Fibroblast of lung (primary cell): ENCODE results near the gene HTT. TPM values are rescaled to one million over a fixed set of nuclear protein-coding genes. Genes with fewer than 3 reads are reported as not detected.

Experiments used
- DNase-seq, 2 donors: peaks; one replicate each; pipeline versions ENCODE4 v3.0.0 to v3.0.0-alpha.2; 2010; ENCODE audit warnings: low read depth in 2 of 2
- H2AFZ ChIP-seq: 2 replicates; pipeline ENCODE4 v1.5.1; 2012; ENCODE audit warnings: low read length, control low read depth, inconsistent platforms
- H3K27ac ChIP-seq: 2 replicates; pipeline ENCODE4 v1.5.1; 2011; ENCODE audit warnings: low read length, control low read depth; ENCODE audit not compliant: insufficient read depth
- H3K27me3 ChIP-seq: 2 replicates; pipeline ENCODE4 v1.5.1; 2011; ENCODE audit warnings: mild to moderate bottlenecking, low read length; ENCODE audit not compliant: control insufficient read depth, insufficient read depth
- H3K36me3 ChIP-seq: 2 replicates; pipeline ENCODE4 v1.5.1; 2011; ENCODE audit warnings: low read length; ENCODE audit not compliant: control insufficient read depth, insufficient read depth
- H3K4me1 ChIP-seq: 2 replicates; pipeline ENCODE4 v1.5.1; 2011; ENCODE audit warnings: low read length; ENCODE audit not compliant: control insufficient read depth, insufficient read depth; ENCODE audit errors: extremely low read depth
- H3K4me2 ChIP-seq: 2 replicates; pipeline ENCODE4 v1.5.1; 2011; ENCODE audit warnings: low read length, control low read depth; ENCODE audit not compliant: insufficient read depth; ENCODE audit errors: extremely low read depth
- H3K4me3 ChIP-seq, 4 experiments: fragments of 200-600 bp in 1 of 4; sonication (generic) in 1 of 4; replicated peaks in 1 of 4; 2 replicates each; pipeline ENCODE4 v1.5.1; 2011 to 2016; ENCODE audit warnings: low read length in 4 of 4, low read depth in 3 of 4, mild to moderate bottlenecking in 3 of 4, control low read depth in 2 of 4, inconsistent platforms in 1 of 4, mixed read lengths in 1 of 4; ENCODE audit not compliant: insufficient read depth in 1 of 4; ENCODE audit errors: control extremely low read depth in 1 of 4
- H3K79me2 ChIP-seq: 2 replicates; pipeline ENCODE4 v1.5.1; 2012; ENCODE audit warnings: mild to moderate bottlenecking, low read length, inconsistent platforms; ENCODE audit not compliant: control insufficient read depth, insufficient read depth
- H3K9ac ChIP-seq: 2 replicates; pipeline ENCODE4 v1.5.1; 2011; ENCODE audit warnings: mild to moderate bottlenecking, low read length, control low read depth; ENCODE audit not compliant: insufficient read depth
- H3K9me3 ChIP-seq: 2 replicates; pipeline ENCODE4 v1.5.1; 2012; ENCODE audit warnings: low read depth, low read length; ENCODE audit not compliant: control insufficient read depth, insufficient read depth
- H4K20me1 ChIP-seq: 2 replicates; pipeline ENCODE4 v1.5.1; 2011; ENCODE audit warnings: low read length; ENCODE audit not compliant: control insufficient read depth, insufficient read depth; ENCODE audit errors: extremely low read depth
- EZH2 ChIP-seq: IDR thresholded peaks from 2 replicates; pipeline ENCODE4 v1.5.1; 2012; ENCODE audit warnings: low read length, control low read depth, mild to moderate bottlenecking; ENCODE audit errors: missing control alignments
- polyA plus RNA-seq, 2 donors: library from polyadenylated mRNA; depleted of rRNA in 1 of 2; stranded (reverse) in 1 of 2; unstranded in 1 of 2; fragments of >200 nt; gene quantifications; 2 replicates each; pipeline ENCODE4 v1.2.1, GENCODE V29; 2011 to 2012; ENCODE audit warnings: missing spikeins in 1 of 2
- total RNA-seq: library from RNA; depleted of rRNA; stranded (reverse); fragments of >200 nt; gene quantifications from 2 replicates; pipeline ENCODE4 v1.2.1, GENCODE V29; 2014
- TF ChIP-seq, protein P1 (sequence below), 2 donors: IDR thresholded peaks in 1 of 2; conservative IDR thresholded peaks in 1 of 2; 1 replicate in 1 of 2; 2 replicates in 1 of 2; pipeline ENCODE4 v1.5.1; 2011 to 2012; ENCODE audit warnings: low read length in 2 of 2, control low read depth in 1 of 2, inconsistent platforms in 1 of 2, low read depth in 1 of 2, mild to moderate bottlenecking in 1 of 2

Gene HTT
- total and polyA plus RNA-seq, 2 donors (not counting 1 experiment from before 2014, with no cell fraction given) = 13.2 to 41.8 TPM

- Histone ChIP-seq H3K36me3 (no peaks in the 10 kb centered on the region), H3K4me2 (peak overlapping the region; percentile 94), H2AFZ (peak overlapping the region; percentile 57), H3K27ac (peak overlapping the region; percentile 91), H3K79me2 (peaks cover 39% of the 10 kb centered on the region), H3K27me3 (no peaks in the 10 kb centered on the region), H3K9ac (peak overlapping the region; percentile 90), H3K9me3 (no peaks in the 10 kb centered on the region), H4K20me1 (no peaks in the 10 kb centered on the region), H3K4me1 (peaks cover 13% of the 10 kb centered on the region), H3K4me3 (peak overlapping the region; percentile 88 to 96 (median 92))
- peak; percentile 45 to 74 for DNase-seq
- TF ChIP-seq, protein P1, sequence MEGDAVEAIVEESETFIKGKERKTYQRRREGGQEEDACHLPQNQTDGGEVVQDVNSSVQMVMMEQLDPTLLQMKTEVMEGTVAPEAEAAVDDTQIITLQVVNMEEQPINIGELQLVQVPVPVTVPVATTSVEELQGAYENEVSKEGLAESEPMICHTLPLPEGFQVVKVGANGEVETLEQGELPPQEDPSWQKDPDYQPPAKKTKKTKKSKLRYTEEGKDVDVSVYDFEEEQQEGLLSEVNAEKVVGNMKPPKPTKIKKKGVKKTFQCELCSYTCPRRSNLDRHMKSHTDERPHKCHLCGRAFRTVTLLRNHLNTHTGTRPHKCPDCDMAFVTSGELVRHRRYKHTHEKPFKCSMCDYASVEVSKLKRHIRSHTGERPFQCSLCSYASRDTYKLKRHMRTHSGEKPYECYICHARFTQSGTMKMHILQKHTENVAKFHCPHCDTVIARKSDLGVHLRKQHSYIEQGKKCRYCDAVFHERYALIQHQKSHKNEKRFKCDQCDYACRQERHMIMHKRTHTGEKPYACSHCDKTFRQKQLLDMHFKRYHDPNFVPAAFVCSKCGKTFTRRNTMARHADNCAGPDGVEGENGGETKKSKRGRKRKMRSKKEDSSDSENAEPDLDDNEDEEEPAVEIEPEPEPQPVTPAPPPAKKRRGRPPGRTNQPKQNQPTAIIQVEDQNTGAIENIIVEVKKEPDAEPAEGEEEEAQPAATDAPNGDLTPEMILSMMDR (conservative IDR thresholded peaks at IDR 0.05 in 1 of 2, IDR thresholded peaks at IDR 0.05 in 1 of 2; ENCODE audit: low read depth in 1 of 2, low read length in 2 of 2) = no peak
- TF ChIP-seq EZH2 = no peak
These were observed 568 bp downstream of the HTT start for GRCh38 chr4:3074846-3075651.

DNA sequence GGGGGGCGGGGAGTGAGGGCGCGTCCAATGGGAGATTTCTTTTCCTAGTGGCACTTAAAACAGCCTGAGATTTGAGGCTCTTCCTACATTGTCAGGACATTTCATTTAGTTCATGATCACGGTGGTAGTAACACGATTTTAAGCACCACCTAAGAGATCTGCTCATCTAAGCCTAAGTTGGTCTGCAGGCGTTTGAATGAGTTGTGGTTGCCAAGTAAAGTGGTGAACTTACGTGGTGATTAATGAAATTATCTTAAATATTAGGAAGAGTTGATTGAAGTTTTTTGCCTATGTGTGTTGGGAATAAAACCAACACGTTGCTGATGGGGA, 1.1 kb downstream of the HTT start:
- Histone ChIP-seq H3K79me2 (peaks cover 41% of the 10 kb centered on the region), H2AFZ (peak overlapping the region; percentile 50), H3K4me1 (peaks cover 13% of the 10 kb centered on the region), H3K36me3 (no peaks in the 10 kb centered on the region), H4K20me1 (no peaks in the 10 kb centered on the region), H3K4me3 (peak overlapping the region; percentile 88 to 96 (median 92)), H3K4me2 (peak overlapping the region; percentile 94), H3K27ac (peak overlapping the region; percentile 91), H3K9ac (peak overlapping the region; percentile 57), H3K27me3 (no peaks in the 10 kb centered on the region), H3K9me3 (no peaks in the 10 kb centered on the region)
- no peak for DNase-seq
- TF ChIP-seq EZH2 = no peak
- TF ChIP-seq, protein P1 (conservative IDR thresholded peaks at IDR 0.05 in 1 of 2, IDR thresholded peaks at IDR 0.05 in 1 of 2; ENCODE audit: low read depth in 1 of 2, low read length in 2 of 2) = no peak

DNA sequence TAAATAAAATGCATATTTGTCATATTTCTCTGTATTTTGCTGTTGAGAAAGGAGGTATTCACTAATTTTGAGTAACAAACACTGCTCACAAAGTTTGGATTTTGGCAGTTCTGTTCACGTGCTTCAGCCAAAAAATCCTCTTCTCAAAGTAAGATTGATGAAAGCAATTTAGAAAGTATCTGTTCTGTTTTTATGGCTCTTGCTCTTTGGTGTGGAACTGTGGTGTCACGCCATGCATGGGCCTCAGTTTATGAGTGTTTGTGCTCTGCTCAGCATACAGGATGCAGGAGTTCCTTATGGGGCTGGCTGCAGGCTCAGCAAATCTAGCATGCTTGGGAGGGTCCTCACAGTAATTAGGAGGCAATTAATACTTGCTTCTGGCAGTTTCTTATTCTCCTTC, 3.3 kb downstream of the HTT start:
- no peak overlapping the region for H3K4me2 ChIP-seq
- H2AFZ ChIP-seq = no peak overlapping the region
- H3K79me2 ChIP-seq = peaks cover 50% of the 10 kb centered on the region
- H3K9ac ChIP-seq = no peak overlapping the region
- no peak for DNase-seq
- no peaks in the 10 kb centered on the region for H3K36me3 ChIP-seq
- peaks cover 1% of the 10 kb centered on the region for H4K20me1 ChIP-seq
- no peak overlapping the region for H3K4me3 ChIP-seq
- H3K27me3 ChIP-seq = no peaks in the 10 kb centered on the region
- TF ChIP-seq, protein P1 (conservative IDR thresholded peaks at IDR 0.05 in 1 of 2, IDR thresholded peaks at IDR 0.05 in 1 of 2; ENCODE audit: low read depth in 1 of 2, low read length in 2 of 2) = no peak
- no peak for TF ChIP-seq EZH2
- H3K4me1 ChIP-seq = peaks cover 11% of the 10 kb centered on the region
- H3K9me3 ChIP-seq = no peaks in the 10 kb centered on the region
- no peak overlapping the region for H3K27ac ChIP-seq
